ENCODE measurements around the gene ACSS1. TPM values are rescaled to one million over a fixed set of nuclear protein-coding genes. Genes with fewer than 3 reads are reported as not detected.
"Not testable (repeated sequence)": the region's sequence is repeated elsewhere in the genome, so short reads cannot be mapped to it uniquely, and the experiment has no call there.

The ACSS1 gene
- polyA plus RNA-seq, 2 of the 4 experiments (the other 2 are of a cell fraction): 7.2 to 7.6 TPM

DNA sequence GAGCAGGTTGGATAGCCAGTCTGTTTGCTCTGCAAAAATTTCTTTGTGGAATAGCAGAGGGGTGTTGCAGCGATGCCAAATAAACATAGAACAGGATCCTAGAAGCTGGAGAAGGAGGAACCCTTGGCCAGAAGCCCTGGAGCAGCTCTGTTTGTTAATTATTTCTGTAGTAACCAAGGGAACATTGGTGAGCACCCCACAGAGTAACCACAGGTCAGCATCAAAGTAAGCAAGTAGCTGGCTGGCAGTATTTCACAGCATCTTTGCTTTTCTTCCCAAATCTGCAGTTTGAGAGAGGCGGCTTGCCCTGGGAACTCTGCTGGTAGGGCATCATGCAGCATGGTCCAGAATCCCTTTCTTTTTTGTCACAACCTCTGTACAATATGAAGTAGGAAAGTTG, 52.7 kb downstream of the ACSS1 start:
- FAIRE-seq: no peak
- POLR2A ChIA-PET: interaction anchor here (0.6 kb wide), 1 partner anchor 386 kb away, joined by 5 read pairs; no protein-coding TSS in a partner anchor

DNA sequence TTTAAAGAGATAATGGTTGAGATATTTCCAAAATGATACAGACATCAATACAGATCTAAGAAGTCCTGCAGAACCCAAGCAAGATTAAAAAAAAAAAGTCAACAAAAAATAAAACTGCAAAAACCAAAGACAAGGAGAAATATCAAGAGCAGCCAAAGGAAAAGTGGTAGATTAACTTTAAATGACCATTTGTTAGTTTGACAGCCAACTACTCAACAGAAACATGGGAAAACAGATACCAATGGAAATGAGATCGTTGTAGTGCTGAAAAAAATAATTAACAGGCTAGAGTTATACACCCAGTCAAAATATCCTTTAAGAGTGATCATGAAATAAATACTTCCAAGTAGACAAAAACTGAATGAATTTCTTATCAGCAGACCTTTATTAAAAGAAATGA, 54.9 kb downstream of the ACSS1 start:
- Histone ChIP-seq H3K4me1 (peaks cover 16% of the 10 kb centered on the region; the same call in 2 of the 3 replicates), H3K4me3 (no peak overlapping the region), H3K27ac (no peak overlapping the region), H3K9me3 (peaks cover 7% of the 10 kb centered on the region; the same call in 1 of the 3 replicates), H3K4me2 (no peak overlapping the region)
- ChIA-PET CTCF (interaction anchor here (14.2 kb wide), 1 partner anchor 6 kb away, joined by 113 read pairs; no protein-coding TSS in a partner anchor), POLR2A (no interaction called here)
- 45% methylated on average over 1 of the region's 1 CpG for WGBS (ENCODE audit: missing lambda C conversion rate)
- peak; percentile 43 for FAIRE-seq
- no peak for TF ChIP-seq RCOR1 (IDR thresholded peaks at IDR 0.05; ENCODE audit: low read depth, low read length)
- no peak for TF ChIP-seq CHD2 (IDR thresholded peaks at IDR 0.05; ENCODE audit: low read length, partially characterized antibody)
- no peak for TF ChIP-seq KDM5A (IDR thresholded peaks at IDR 0.05)
- ATAC-seq: no peak
- DNase-seq (ENCODE audit: low read depth in 1 of 2, low spot score in 1 of 2): no peak

More for the DNA sequence above, 52.7 kb downstream of the ACSS1 start:
- Histone ChIP-seq H3K4me1 (peaks cover 13% of the 10 kb centered on the region; the same call in 2 of the 3 replicates), H3K4me2 (no peak overlapping the region), H3K4me3 (no peak overlapping the region), H3K27ac (no peak overlapping the region), H3K9me3 (peaks cover 7% of the 10 kb centered on the region; the same call in 1 of the 3 replicates)
- 62% methylated on average over 2 of the region's 2 CpGs for WGBS (ENCODE audit: missing lambda C conversion rate)
- DNase-seq (ENCODE audit: low read depth in 1 of 2, low spot score in 1 of 2): peak in 1 of 2 experiments; percentile 21
- ATAC-seq: 0 out of 6 replicates have a peak, but pooled peaks of 1 of the 2 experiments have one; percentile 19
- CTCF ChIA-PET: interaction anchor here (1.5 to 14.2 kb wide), 3 partner anchors 8 to 394 kb away, joined by 3 to 113 read pairs (median 4); no protein-coding TSS in a partner anchor
- TF ChIP-seq CBX2 (IDR thresholded peaks at IDR 0.05; ENCODE audit: borderline replicate concordance, low read depth) (no peak), KDM1A (IDR thresholded peaks at IDR 0.05; ENCODE audit: low read depth) (no peak), RCOR1 (IDR thresholded peaks at IDR 0.05; ENCODE audit: low read depth, low read length) (no peak), MAFK (IDR thresholded peaks at IDR 0.05; ENCODE audit: partially characterized antibody) (no peak), ZFP36 (IDR thresholded peaks at IDR 0.05; ENCODE audit: borderline replicate concordance, partially characterized antibody) (no peak), GATA3 (IDR thresholded peaks at IDR 0.05; ENCODE audit: borderline replicate concordance) (no peak), NR3C1 (IDR thresholded peaks at IDR 0.05) (no peak)

DNA sequence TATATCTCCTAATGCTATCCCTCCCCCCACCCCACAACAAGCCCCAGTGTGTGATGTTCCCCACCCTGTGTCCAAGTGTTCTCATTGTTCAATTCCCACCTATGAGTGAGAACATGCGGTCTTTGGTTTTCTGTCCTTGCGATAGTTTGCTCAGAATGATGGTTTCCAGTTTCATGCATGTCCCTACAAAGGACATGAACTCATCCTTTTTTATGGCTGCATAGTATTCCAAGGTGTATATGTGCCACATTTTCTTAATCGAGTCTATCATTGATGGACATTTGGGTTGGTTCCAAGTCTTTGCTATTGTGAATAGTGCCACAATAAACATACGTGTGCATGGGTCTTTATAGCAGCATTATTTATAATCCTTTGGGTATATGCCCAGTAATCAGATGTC, 56.6 kb downstream of the ACSS1 start:
- WGBS (ENCODE audit: missing lambda C conversion rate): 70% methylated on average over 4 of the region's 4 CpGs
- POLR2A ChIA-PET; H3K9me3 ChIP-seq; FAIRE-seq; H3K4me3 ChIP-seq; H3K27ac ChIP-seq; DNase-seq (ENCODE audit: low read depth in 1 of 2, low spot score in 1 of 2); ATAC-seq; H3K4me2 ChIP-seq: not testable (repeated sequence)
- 0 out of 2 replicates have a peak, but pooled peaks have one; percentile 14 for TF ChIP-seq KDM1A (IDR thresholded peaks at IDR 0.05; ENCODE audit: low read depth)
- peaks cover 18% of the 10 kb centered on the region; the same call in 2 of the 3 replicates for H3K4me1 ChIP-seq
- CTCF ChIA-PET: interaction anchor here (0.9 to 2.2 kb wide), 4 partner anchors 10 to 295 kb away, joined by 3 to 7 read pairs (median 4); no protein-coding TSS in a partner anchor

DNA sequence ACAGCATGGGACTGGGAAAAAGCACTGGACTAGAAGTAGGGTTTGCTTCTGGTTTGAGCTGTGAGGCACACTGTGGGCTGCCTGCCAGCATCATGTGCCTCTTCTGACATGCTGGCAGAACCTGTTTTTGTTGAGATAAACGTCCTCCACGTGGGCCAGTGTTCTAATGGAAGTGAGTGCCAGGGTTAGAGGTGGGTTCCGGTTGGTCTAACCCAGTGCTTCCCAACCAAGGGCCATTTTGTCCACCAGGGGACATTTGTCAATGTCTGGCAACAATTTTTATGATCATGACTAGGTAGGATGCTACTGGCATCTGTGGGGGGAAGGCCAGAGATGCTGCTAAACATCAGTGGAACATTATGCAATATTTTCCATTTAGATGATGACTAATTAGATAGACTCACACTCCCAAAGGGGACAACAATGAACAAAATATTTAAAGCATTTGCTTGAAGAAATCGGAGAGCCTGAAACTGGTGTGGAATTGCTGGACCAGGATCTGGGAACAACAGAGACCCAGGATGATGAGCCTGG, 57.6 kb downstream of the ACSS1 start:
- POLR2A ChIA-PET: no interaction called here
- Histone ChIP-seq H3K4me1 (peaks cover 22% of the 10 kb centered on the region; the same call in 2 of the 3 replicates), H3K4me2 (peak overlapping the region; percentile 19; the same call in 2 of the 3 replicates), H3K4me3 (no peak overlapping the region), H3K9me3 (peaks cover 7% of the 10 kb centered on the region; the same call in 1 of the 3 replicates), H3K27ac (peak overlapping the region; percentile 14 to 43; a peak in 3 of 6 replicates)
- CTCF ChIA-PET: interaction anchor here (0.7 to 9.1 kb wide), 10 partner anchors 9 to 506 kb away, joined by 3 to 113 read pairs (median 6); partner anchors contain the start of gene ACSS1
- peak; percentile 24 to 35 for DNase-seq (ENCODE audit: low read depth in 1 of 2, low spot score in 1 of 2)
- peak; percentile 57 to 58; a peak in 5 of 6 replicates for ATAC-seq
- FAIRE-seq: no peak
- WGBS (ENCODE audit: missing lambda C conversion rate): 28% methylated on average over 4 of the region's 4 CpGs
- TF ChIP-seq FOXS1 (CRISPR knock-in tag; IDR thresholded peaks at IDR 0.05): no peak
- no peak for TF ChIP-seq FOSL2 (IDR thresholded peaks at IDR 0.05)
- TF ChIP-seq FOSL2 (CRISPR knock-in tag; IDR thresholded peaks at IDR 0.05): 0 out of 2 replicates have a peak, but pooled peaks have one; percentile 38
- TF ChIP-seq, protein P1, sequence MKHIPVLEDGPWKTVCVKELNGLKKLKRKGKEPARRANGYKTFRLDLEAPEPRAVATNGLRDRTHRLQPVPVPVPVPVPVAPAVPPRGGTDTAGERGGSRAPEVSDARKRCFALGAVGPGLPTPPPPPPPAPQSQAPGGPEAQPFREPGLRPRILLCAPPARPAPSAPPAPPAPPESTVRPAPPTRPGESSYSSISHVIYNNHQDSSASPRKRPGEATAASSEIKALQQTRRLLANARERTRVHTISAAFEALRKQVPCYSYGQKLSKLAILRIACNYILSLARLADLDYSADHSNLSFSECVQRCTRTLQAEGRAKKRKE (CRISPR knock-in tag; IDR thresholded peaks at IDR 0.05; ENCODE audit: low read depth): no peak
- no peak for TF ChIP-seq JUN (IDR thresholded peaks at IDR 0.05)
- TF ChIP-seq CHD2 (IDR thresholded peaks at IDR 0.05; ENCODE audit: low read length, partially characterized antibody): no peak
- TF ChIP-seq SMC3 (IDR thresholded peaks at IDR 0.05): peak; percentile 29; the same call in 2 of the 3 replicates
- TF ChIP-seq, protein P2, sequence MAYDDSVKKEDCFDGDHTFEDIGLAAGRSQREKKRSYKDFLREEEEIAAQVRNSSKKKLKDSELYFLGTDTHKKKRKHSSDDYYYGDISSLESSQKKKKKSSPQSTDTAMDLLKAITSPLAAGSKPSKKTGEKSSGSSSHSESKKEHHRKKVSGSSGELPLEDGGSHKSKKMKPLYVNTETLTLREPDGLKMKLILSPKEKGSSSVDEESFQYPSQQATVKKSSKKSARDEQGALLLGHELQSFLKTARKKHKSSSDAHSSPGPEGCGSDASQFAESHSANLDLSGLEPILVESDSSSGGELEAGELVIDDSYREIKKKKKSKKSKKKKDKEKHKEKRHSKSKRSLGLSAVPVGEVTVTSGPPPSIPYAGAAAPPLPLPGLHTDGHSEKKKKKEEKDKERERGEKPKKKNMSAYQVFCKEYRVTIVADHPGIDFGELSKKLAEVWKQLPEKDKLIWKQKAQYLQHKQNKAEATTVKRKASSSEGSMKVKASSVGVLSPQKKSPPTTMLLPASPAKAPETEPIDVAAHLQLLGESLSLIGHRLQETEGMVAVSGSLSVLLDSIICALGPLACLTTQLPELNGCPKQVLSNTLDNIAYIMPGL (CRISPR knock-in tag; IDR thresholded peaks at IDR 0.05; ENCODE audit: borderline replicate concordance): no peak
- no peak for TF ChIP-seq ZSCAN20 (CRISPR knock-in tag; IDR thresholded peaks at IDR 0.05)
- no peak for TF ChIP-seq RFX5 (IDR thresholded peaks at IDR 0.05)
- no peak for TF ChIP-seq HOXB5 (CRISPR knock-in tag; IDR thresholded peaks at IDR 0.05)
- TF ChIP-seq ESRRA (IDR thresholded peaks at IDR 0.05; ENCODE audit: borderline replicate concordance, low read length): no peak
- TF ChIP-seq NPAS2 (CRISPR knock-in tag; IDR thresholded peaks at IDR 0.05; ENCODE audit: borderline replicate concordance): no peak
- TF ChIP-seq, protein P3, sequence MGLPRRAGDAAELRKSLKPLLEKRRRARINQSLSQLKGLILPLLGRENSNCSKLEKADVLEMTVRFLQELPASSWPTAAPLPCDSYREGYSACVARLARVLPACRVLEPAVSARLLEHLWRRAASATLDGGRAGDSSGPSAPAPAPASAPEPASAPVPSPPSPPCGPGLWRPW (IDR thresholded peaks at IDR 0.05): no peak
- TF ChIP-seq CBX2 (IDR thresholded peaks at IDR 0.05; ENCODE audit: borderline replicate concordance, low read depth): no peak
- no peak for TF ChIP-seq HDAC2 (IDR thresholded peaks at IDR 0.05)
- no peak for TF ChIP-seq RARB (CRISPR knock-in tag; IDR thresholded peaks at IDR 0.05)
- no peak for TF ChIP-seq RAD21 (conservative IDR thresholded peaks at IDR 0.05 in 1 of 2, IDR thresholded peaks at IDR 0.05 in 1 of 2)
- TF ChIP-seq, protein P4, sequence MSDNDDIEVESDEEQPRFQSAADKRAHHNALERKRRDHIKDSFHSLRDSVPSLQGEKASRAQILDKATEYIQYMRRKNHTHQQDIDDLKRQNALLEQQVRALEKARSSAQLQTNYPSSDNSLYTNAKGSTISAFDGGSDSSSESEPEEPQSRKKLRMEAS (IDR thresholded peaks at IDR 0.05): no peak
- TF ChIP-seq MAZ (IDR thresholded peaks at IDR 0.05; ENCODE audit: borderline replicate concordance, low read depth, low read length): no peak

Data from A549 (cell line).